Measurements from ENCODE around the gene ARL5A.

GRCh38 chr2:151841047-151841424 is 12.8 kb upstream of the ARL5A start:
- no peak for TF ChIP-seq CTCF (IDR thresholded peaks at IDR 0.05)
- no peak for TF ChIP-seq MAX (IDR thresholded peaks at IDR 0.05)
- no peak for TF ChIP-seq POLR2A (IDR thresholded peaks at IDR 0.05; ENCODE audit: low read length)

All from A549 (cell line).